ENCODE data around the gene SMAD7. TPM values are rescaled to one million over a fixed set of nuclear protein-coding genes. Genes with fewer than 3 reads are reported as not detected.

The SMAD7 gene
- total RNA-seq, 2 experiments from 2014 or later: 2.9 to 15.1 TPM

DNA sequence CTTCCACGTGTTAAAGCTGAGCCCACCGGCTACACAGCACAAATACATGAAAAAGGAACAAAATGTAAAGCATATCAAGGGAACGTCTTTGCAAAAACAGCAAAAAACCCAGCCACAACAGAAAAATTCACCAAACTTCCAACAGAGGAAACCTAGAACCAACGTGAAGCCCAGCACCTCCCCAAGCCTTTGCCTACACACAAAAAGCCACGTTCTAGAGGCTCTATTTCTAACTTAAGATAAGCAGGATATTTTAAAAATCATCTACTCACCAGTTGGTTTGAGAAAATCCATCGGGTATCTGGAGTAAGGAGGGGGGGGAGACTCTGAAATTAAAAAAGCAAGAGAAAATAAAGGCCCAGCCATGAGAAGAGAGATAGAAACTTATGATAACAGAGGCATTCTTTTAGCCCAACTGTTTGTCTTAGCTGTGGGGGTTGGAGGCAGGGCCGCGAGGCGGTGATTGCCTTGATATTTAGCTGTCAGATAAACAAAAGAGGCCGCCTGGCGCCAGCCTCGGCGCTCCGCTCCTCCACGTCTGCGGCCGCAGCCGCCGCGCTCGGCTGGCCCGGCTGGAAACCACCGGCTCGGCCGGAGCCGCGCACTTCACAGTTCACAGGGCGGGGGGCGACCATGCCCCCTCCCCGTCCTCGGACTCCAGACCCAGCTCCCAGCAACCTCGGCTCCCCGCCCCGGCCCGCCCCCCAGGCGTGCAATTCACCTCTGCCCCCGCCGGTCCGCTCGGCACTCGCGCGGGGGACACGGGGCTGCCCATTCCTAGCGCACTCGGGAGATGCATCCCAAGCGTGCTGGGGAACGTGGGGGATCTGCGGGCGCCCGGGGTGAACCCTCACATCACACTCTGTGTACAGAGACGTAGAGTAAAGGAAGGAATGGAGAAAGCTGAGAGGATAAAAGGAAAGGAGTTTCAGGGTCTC lies 2.4 kb downstream of the SMAD7 start:
- POLR2A ChIA-PET: interaction anchor here (0.6 to 2.4 kb wide), 2 partner anchors 20 to 99 kb away, joined by 3 to 8 read pairs; no protein-coding TSS in a partner anchor
- intact Hi-C loops (cut with micrococcal nuclease; ENCODE audit: unreplicated experiment): loop anchor here (1.0 to 2.0 kb wide), 2 partner anchors 29 to 76 kb away; no protein-coding TSS in a partner anchor
- no TSS peak for BruUV-seq (replicated peaks)
- Histone ChIP-seq H3K27ac (ENCODE audit: low read depth, low read length, poor library complexity, severe bottlenecking) (peak overlapping the region; percentile 57), H4K20me1 (ENCODE audit: insufficient read depth, low read length) (peaks cover 16% of the 10 kb centered on the region), H3K4me1 (ENCODE audit: insufficient read depth, low read length, poor library complexity, severe bottlenecking) (peaks cover 39% of the 10 kb centered on the region), H3K9me3 (ENCODE audit: low read length) (no peaks in the 10 kb centered on the region), H3K36me3 (ENCODE audit: insufficient read depth, low read length) (peaks cover 43% of the 10 kb centered on the region), H3K4me3 (ENCODE audit: low read depth, low read length, poor library complexity, severe bottlenecking) (peak overlapping the region; percentile 95), H3K4me2 (ENCODE audit: low read length) (peak overlapping the region; percentile 90), H2AFZ (ENCODE audit: low read length) (no peak overlapping the region), H3K79me2 (ENCODE audit: insufficient read depth, low read depth, low read length) (peaks cover 74% of the 10 kb centered on the region), H3K9me2 (ENCODE audit: insufficient read depth, low read length) (no peaks in the 10 kb centered on the region)
- peak; percentile 60 for DNase-seq (ENCODE audit: low spot score)
- TF ChIP-seq, protein P1, sequence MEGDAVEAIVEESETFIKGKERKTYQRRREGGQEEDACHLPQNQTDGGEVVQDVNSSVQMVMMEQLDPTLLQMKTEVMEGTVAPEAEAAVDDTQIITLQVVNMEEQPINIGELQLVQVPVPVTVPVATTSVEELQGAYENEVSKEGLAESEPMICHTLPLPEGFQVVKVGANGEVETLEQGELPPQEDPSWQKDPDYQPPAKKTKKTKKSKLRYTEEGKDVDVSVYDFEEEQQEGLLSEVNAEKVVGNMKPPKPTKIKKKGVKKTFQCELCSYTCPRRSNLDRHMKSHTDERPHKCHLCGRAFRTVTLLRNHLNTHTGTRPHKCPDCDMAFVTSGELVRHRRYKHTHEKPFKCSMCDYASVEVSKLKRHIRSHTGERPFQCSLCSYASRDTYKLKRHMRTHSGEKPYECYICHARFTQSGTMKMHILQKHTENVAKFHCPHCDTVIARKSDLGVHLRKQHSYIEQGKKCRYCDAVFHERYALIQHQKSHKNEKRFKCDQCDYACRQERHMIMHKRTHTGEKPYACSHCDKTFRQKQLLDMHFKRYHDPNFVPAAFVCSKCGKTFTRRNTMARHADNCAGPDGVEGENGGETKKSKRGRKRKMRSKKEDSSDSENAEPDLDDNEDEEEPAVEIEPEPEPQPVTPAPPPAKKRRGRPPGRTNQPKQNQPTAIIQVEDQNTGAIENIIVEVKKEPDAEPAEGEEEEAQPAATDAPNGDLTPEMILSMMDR (conservative IDR thresholded peaks at IDR 0.05; ENCODE audit: low read length): no peak
- no peak for TF ChIP-seq EZH2phosphoT487 (IDR thresholded peaks at IDR 0.05; ENCODE audit: borderline replicate concordance, low read depth, low read length)
- CTCF ChIA-PET (ENCODE audit: unreplicated experiment): no interaction called here

DNA sequence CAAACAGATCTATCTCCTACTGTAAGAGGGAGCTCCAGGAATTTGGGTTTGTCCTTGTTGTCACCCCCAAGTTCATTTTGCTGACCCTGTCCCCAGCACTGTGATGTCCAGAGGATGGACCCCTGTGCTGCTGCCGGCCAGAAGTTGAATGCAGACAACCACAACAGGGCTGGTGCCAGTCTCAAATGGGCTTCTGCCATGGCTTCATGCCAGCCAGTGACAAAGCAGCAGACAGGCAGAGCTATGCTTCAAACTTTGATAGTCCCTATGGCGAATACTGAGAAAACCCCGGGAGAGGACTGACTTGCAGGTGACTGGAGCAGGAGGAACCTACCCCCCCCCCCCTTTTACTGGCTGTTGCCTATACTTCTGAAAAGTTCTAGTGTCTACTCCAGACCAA lies 3.2 kb downstream of the SMAD7 start:
- Histone ChIP-seq H3K9me2 (ENCODE audit: insufficient read depth, low read length) (no peaks in the 10 kb centered on the region), H3K36me3 (ENCODE audit: insufficient read depth, low read length) (peaks cover 50% of the 10 kb centered on the region), H3K9me3 (ENCODE audit: low read length) (no peaks in the 10 kb centered on the region), H2AFZ (ENCODE audit: low read length) (no peak overlapping the region), H3K4me2 (ENCODE audit: low read length) (peak overlapping the region; percentile 90), H4K20me1 (ENCODE audit: insufficient read depth, low read length) (peaks cover 16% of the 10 kb centered on the region), H3K27ac (ENCODE audit: low read depth, low read length, poor library complexity, severe bottlenecking) (no peak overlapping the region), H3K4me3 (ENCODE audit: low read depth, low read length, poor library complexity, severe bottlenecking) (peak overlapping the region; percentile 95), H3K79me2 (ENCODE audit: insufficient read depth, low read depth, low read length) (peaks cover 81% of the 10 kb centered on the region), H3K4me1 (ENCODE audit: insufficient read depth, low read length, poor library complexity, severe bottlenecking) (peaks cover 31% of the 10 kb centered on the region)
- TF ChIP-seq EZH2phosphoT487 (IDR thresholded peaks at IDR 0.05; ENCODE audit: borderline replicate concordance, low read depth, low read length): no peak
- TF ChIP-seq, protein P1 (conservative IDR thresholded peaks at IDR 0.05; ENCODE audit: low read length): no peak
- BruUV-seq (replicated peaks): no TSS peak
- intact Hi-C loops (cut with micrococcal nuclease; ENCODE audit: unreplicated experiment): no loop called here
- ChIA-PET POLR2A (interaction anchor here (2.4 kb wide), 1 partner anchor 19 kb away, joined by 8 read pairs; no protein-coding TSS in a partner anchor), CTCF (ENCODE audit: unreplicated experiment) (no interaction called here)
- DNase-seq (ENCODE audit: low spot score): no peak

Measured in OCI-LY7 (cell line).